OCI-LY1 (cell line): ENCODE data around the gene LRMDA.

Experiments
- H2AFZ ChIP-seq: fragments of 200-600 bp; sonication (generic), shearing (Covaris generic); 2 replicates; pipeline ENCODE4 v1.6.0; 2014; ENCODE audit warnings: antibody characterized with exemption, mild to moderate bottlenecking, low read length
- H3F3A ChIP-seq: fragments of 200-600 bp; sonication (generic), shearing (Covaris generic); 2 replicates; pipeline ENCODE4 v1.6.0; 2014; ENCODE audit warnings: mild to moderate bottlenecking, antibody characterized with exemption, low read length, moderate library complexity; ENCODE audit not compliant: insufficient read depth
- H3K27ac ChIP-seq: fragments of 200-600 bp; sonication (generic); 2 replicates; pipeline ENCODE4 v1.5.1; 2014; ENCODE audit warnings: low read length, mixed run types, mild to moderate bottlenecking, low read depth; ENCODE audit not compliant: poor library complexity, severe bottlenecking
- H3K27me3 ChIP-seq: fragments of 200-600 bp; sonication (generic); 2 replicates; pipeline ENCODE4 v1.6.0; 2014; ENCODE audit warnings: antibody characterized with exemption, mild to moderate bottlenecking, low read length, moderate library complexity; ENCODE audit not compliant: insufficient read depth
- H3K36me3 ChIP-seq: fragments of 200-600 bp; sonication (generic); 2 replicates; pipeline ENCODE4 v1.6.1; 2014; ENCODE audit warnings: mild to moderate bottlenecking, antibody characterized with exemption, low read length, moderate library complexity, mixed read lengths; ENCODE audit not compliant: insufficient read depth
- H3K4me1 ChIP-seq: fragments of 200-600 bp; sonication (generic); 2 replicates; pipeline ENCODE4 v1.5.1; 2014; ENCODE audit warnings: mild to moderate bottlenecking, low read length, moderate library complexity; ENCODE audit not compliant: insufficient read depth, severe bottlenecking
- H3K4me2 ChIP-seq: fragments of 200-600 bp; sonication (generic), shearing (Covaris generic); 2 replicates; pipeline ENCODE4 v1.6.1; 2014; ENCODE audit warnings: low read length
- H3K4me3 ChIP-seq: fragments of 200-600 bp; sonication (generic); 2 replicates; pipeline ENCODE4 v1.5.1; 2014; ENCODE audit warnings: low read length, low read depth, mild to moderate bottlenecking, mixed read lengths; ENCODE audit not compliant: poor library complexity, severe bottlenecking
- H3K79me2 ChIP-seq: fragments of 200-600 bp; shearing (Covaris generic); 2 replicates; pipeline ENCODE4 v1.6.1; 2016; ENCODE audit warnings: mixed run types, low read length, mixed read lengths; ENCODE audit not compliant: insufficient read depth
- H3K9ac ChIP-seq: fragments of 200-600 bp; sonication (generic), shearing (Covaris generic); 2 replicates; pipeline ENCODE4 v1.6.1; 2014; ENCODE audit warnings: mild to moderate bottlenecking, low read length, mixed read lengths
- H3K9me2 ChIP-seq: fragments of 200-600 bp; sonication (generic), shearing (Covaris generic); 2 replicates; pipeline ENCODE4 v1.6.1; 2014; ENCODE audit warnings: low read depth, mild to moderate bottlenecking, low read length, mixed read lengths
- H3K9me3 ChIP-seq: fragments of 200-600 bp; shearing (Covaris generic); 2 replicates; pipeline ENCODE4 v1.6.1; 2014; ENCODE audit warnings: low read length, mixed read lengths
- H4K20me1 ChIP-seq: fragments of 200-600 bp; sonication (generic), shearing (Covaris generic); 2 replicates; pipeline ENCODE4 v1.6.0; 2016; ENCODE audit warnings: mild to moderate bottlenecking, low read length; ENCODE audit not compliant: insufficient read depth
- EZH2 ChIP-seq: fragments of 200-600 bp; sonication (generic), shearing (Covaris generic); IDR thresholded peaks from 2 replicates; pipeline ENCODE4 v1.8.0; 2017; ENCODE audit warnings: borderline replicate concordance, mixed run types, mild to moderate bottlenecking, antibody characterized with exemption, low read length, moderate library complexity, mixed read lengths
- TF ChIP-seq, protein P1 (sequence below): fragments of 200-600 bp; sonication (generic), shearing (Covaris generic); IDR thresholded peaks from 2 replicates; pipeline ENCODE4 v1.5.1; 2017; ENCODE audit warnings: mild to moderate bottlenecking, antibody characterized with exemption, low read length, moderate library complexity, mixed read lengths

Gene LRMDA

GRCh38 chr10:75448166-75448565 is 16.7 kb downstream of the LRMDA start:
- no peak overlapping the region for H2AFZ ChIP-seq
- TF ChIP-seq, protein P1, sequence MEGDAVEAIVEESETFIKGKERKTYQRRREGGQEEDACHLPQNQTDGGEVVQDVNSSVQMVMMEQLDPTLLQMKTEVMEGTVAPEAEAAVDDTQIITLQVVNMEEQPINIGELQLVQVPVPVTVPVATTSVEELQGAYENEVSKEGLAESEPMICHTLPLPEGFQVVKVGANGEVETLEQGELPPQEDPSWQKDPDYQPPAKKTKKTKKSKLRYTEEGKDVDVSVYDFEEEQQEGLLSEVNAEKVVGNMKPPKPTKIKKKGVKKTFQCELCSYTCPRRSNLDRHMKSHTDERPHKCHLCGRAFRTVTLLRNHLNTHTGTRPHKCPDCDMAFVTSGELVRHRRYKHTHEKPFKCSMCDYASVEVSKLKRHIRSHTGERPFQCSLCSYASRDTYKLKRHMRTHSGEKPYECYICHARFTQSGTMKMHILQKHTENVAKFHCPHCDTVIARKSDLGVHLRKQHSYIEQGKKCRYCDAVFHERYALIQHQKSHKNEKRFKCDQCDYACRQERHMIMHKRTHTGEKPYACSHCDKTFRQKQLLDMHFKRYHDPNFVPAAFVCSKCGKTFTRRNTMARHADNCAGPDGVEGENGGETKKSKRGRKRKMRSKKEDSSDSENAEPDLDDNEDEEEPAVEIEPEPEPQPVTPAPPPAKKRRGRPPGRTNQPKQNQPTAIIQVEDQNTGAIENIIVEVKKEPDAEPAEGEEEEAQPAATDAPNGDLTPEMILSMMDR = no peak
- no peak for TF ChIP-seq EZH2
- no peaks in the 10 kb centered on the region for H3K9me3 ChIP-seq
- H3K4me2 ChIP-seq = no peak overlapping the region
- no peaks in the 10 kb centered on the region for H3K36me3 ChIP-seq
- H3K4me3 ChIP-seq = no peak overlapping the region
- H4K20me1 ChIP-seq = no peaks in the 10 kb centered on the region
- no peak overlapping the region for H3K27ac ChIP-seq
- no peaks in the 10 kb centered on the region for H3K79me2 ChIP-seq
- H3F3A ChIP-seq = no peaks in the 10 kb centered on the region
- H3K27me3 ChIP-seq = no peaks in the 10 kb centered on the region
- H3K9me2 ChIP-seq = no peaks in the 10 kb centered on the region
- H3K4me1 ChIP-seq = no peaks in the 10 kb centered on the region
- no peak overlapping the region for H3K9ac ChIP-seq

- Histone ChIP-seq H3K4me3 (no peak overlapping the region), H3K9ac (no peak overlapping the region), H4K20me1 (no peaks in the 10 kb centered on the region), H3K4me1 (no peaks in the 10 kb centered on the region), H3K27me3 (no peaks in the 10 kb centered on the region), H2AFZ (no peak overlapping the region), H3K27ac (no peak overlapping the region), H3K9me2 (no peaks in the 10 kb centered on the region), H3K36me3 (no peaks in the 10 kb centered on the region), H3K79me2 (no peaks in the 10 kb centered on the region), H3K9me3 (no peaks in the 10 kb centered on the region), H3K4me2 (no peak overlapping the region), H3F3A (no peaks in the 10 kb centered on the region)
- no peak for TF ChIP-seq EZH2
- TF ChIP-seq, protein P1 = no peak
These were observed 18.1 kb downstream of the LRMDA start for GRCh38 chr10:75449382-75450074.

GRCh38 chr10:75450075-75450445 is 18.6 kb downstream of the LRMDA start:
- H4K20me1 ChIP-seq = no peaks in the 10 kb centered on the region
- no peak overlapping the region for H2AFZ ChIP-seq
- no peaks in the 10 kb centered on the region for H3K9me3 ChIP-seq
- H3K4me3 ChIP-seq = no peak overlapping the region
- H3K27ac ChIP-seq = no peak overlapping the region
- no peak overlapping the region for H3K4me2 ChIP-seq
- no peak overlapping the region for H3K9ac ChIP-seq
- no peaks in the 10 kb centered on the region for H3K79me2 ChIP-seq
- H3F3A ChIP-seq = no peaks in the 10 kb centered on the region
- H3K9me2 ChIP-seq = no peaks in the 10 kb centered on the region
- H3K36me3 ChIP-seq = no peaks in the 10 kb centered on the region
- no peaks in the 10 kb centered on the region for H3K4me1 ChIP-seq
- no peaks in the 10 kb centered on the region for H3K27me3 ChIP-seq
- TF ChIP-seq, protein P1 = no peak
- TF ChIP-seq EZH2 = no peak
